HCEC 1CT (cell line): ENCODE results near the gene KIT.
A peak's percentile ranks its signal among the peaks of the same experiment; 100 is the strongest.

Source experiments
- DNase-seq: peaks from one replicate; pipeline ENCODE4 v3.0.0-alpha.2; 2017

KIT gene

GRCh38 chr4:54750341-54750740, 92.6 kb downstream of the KIT start:
- DNase-seq = no peak

- no peak for DNase-seq
These were observed 96.6 kb downstream of the KIT start for GRCh38 chr4:54754394-54754793.

- DNase-seq = no peak
These were observed 106.7 kb downstream of the KIT start for GRCh38 chr4:54764476-54764875.

- DNase-seq = no peak
These were observed 109.6 kb downstream of the KIT start for GRCh38 chr4:54767376-54767775.

GRCh38 chr4:54773022-54773421, 115.3 kb downstream of the KIT start:
- DNase-seq = no peak

GRCh38 chr4:54779036-54779435, 121.3 kb downstream of the KIT start:
- no peak for DNase-seq

GRCh38 chr4:54779476-54780148, 121.9 kb downstream of the KIT start:
- DNase-seq = no peak

- DNase-seq = no peak
These were observed 122.4 kb downstream of the KIT start for GRCh38 chr4:54780149-54780495.

GRCh38 chr4:54781756-54782155, 124.0 kb downstream of the KIT start:
- DNase-seq = no peak

GRCh38 chr4:54783402-54784110, 125.8 kb downstream of the KIT start:
- peak; percentile 1 for DNase-seq

GRCh38 chr4:54784161-54784671, 126.5 kb downstream of the KIT start:
- DNase-seq = peak; percentile 93
